Prostate gland (tissue), 2 donors: ENCODE results near the gene ACOXL.

Experiments used
- CTCF ChIP-seq, 4 experiments: fragments of 200-600 bp in 2 of 4; fragments of 450-650 bp in 2 of 4; sonication (generic) in 2 of 4; IDR thresholded peaks; 1 replicate in 3 of 4; 2 replicates in 1 of 4; pipeline ENCODE4 v1.5.1; 2016 to 2019; ENCODE audit warnings: antibody characterized with exemption in 4 of 4, mild to moderate bottlenecking in 2 of 4, moderate library complexity in 2 of 4
- POLR2AphosphoS5 ChIP-seq: sonication (generic); formaldehyde crosslinking; IDR thresholded peaks from one replicate; pipeline ENCODE4 v1.6.1; 2017; ENCODE audit warnings: antibody characterized with exemption

GRCh38 chr2:110771547-110772382, 39.4 kb downstream of the ACOXL start:
- TF ChIP-seq CTCF (IDR thresholded peaks at IDR 0.05), result no peak
- no peak for TF ChIP-seq POLR2AphosphoS5
